GM12873 (cell line): ENCODE results near the gene SYT1.

Source experiments
- TF ChIP-seq, protein P1 (sequence below): IDR thresholded peaks from 2 replicates; pipeline ENCODE4 v1.5.1; 2012; ENCODE audit warnings: low read depth, mild to moderate bottlenecking, moderate library complexity, low read length, control low read depth; ENCODE audit not compliant: insufficient read depth; ENCODE audit errors: missing control alignments

The SYT1 gene

DNA sequence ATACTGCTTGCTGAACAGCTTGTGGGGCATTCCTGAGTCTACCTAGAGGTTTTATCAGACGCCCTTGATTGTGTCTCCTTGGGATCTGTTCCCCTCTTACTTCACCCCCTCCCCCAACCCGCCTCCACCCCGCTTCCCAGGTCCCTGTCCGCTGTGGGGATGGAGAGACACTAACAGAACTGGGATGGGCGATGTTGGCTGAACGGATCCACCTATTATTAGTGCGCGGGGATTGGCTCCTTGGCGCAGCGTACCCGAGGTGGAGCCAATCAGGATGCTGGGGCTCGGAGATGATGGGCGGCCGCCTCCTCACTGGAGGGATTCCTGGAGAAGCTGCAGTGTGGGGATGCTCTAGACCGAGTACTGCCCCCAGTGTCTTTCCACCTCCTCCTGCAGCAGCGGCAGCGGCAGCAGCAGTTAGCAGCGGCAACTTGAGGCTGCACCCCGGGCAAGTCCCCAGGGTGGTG is at the start of gene SYT1:
SYT1 (plus strand) TSS at position 372 of the 467 bp plus-strand sequence.
- TF ChIP-seq, protein P1, sequence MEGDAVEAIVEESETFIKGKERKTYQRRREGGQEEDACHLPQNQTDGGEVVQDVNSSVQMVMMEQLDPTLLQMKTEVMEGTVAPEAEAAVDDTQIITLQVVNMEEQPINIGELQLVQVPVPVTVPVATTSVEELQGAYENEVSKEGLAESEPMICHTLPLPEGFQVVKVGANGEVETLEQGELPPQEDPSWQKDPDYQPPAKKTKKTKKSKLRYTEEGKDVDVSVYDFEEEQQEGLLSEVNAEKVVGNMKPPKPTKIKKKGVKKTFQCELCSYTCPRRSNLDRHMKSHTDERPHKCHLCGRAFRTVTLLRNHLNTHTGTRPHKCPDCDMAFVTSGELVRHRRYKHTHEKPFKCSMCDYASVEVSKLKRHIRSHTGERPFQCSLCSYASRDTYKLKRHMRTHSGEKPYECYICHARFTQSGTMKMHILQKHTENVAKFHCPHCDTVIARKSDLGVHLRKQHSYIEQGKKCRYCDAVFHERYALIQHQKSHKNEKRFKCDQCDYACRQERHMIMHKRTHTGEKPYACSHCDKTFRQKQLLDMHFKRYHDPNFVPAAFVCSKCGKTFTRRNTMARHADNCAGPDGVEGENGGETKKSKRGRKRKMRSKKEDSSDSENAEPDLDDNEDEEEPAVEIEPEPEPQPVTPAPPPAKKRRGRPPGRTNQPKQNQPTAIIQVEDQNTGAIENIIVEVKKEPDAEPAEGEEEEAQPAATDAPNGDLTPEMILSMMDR: no peak

DNA sequence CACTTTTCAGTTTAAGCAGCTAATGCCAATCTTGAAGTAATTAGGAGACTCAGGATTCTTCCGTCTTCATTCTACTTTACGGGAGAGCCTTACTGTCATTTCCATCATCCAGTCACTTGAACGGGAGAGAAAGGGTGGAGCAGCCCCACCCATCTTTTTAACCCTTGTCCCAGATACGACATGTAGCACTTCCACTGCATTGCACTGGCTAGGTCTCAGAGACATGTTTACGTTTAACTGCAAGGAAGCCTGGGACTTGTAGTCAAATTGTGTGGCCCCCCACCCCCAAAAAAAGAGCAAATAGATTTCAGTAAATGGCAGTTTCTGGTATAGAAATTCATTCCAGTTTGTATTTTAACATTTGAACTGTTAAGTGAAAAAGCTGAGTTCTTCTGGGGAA is 46.1 kb upstream of the SYT1 start:
- TF ChIP-seq, protein P1: no peak

DNA sequence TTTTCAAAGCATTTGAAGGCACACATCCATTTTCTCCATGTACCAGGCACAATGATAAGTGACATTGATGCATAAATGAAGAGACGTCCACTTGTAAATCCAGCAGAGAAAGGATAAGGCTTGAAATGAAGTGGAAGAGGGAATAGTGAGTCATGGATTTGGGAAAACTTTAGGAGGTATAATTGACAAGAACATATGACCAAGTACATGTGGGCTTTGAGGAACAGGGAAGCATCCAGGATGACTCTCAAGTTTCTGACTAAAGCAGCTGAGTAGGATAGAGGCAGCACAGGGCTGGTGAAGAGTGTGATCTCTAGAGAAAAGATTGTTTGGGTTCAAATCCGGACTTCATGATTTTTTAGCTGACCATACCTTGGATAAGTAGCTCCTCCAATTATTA is 43.6 kb upstream of the SYT1 start:
- TF ChIP-seq, protein P1: no peak

DNA sequence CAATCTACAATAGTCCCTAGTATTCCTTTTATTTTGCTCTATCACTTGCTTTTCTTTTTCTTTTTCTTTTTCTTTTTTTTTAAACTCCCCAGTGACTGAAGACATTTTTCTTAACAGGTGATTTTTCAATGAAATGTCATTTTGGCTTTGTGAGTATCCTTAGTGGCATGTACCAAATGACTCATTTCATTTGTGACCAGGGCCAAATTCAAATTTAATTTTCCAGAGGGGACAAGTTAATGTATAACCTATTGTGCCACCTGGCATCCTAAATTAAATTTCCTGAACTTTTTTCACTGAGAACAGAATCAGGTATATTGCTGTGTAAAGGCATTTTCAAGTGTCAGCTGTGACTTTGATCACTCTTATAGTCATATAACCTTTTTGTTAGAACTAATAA is 39.7 kb upstream of the SYT1 start:
- TF ChIP-seq, protein P1: no peak

DNA sequence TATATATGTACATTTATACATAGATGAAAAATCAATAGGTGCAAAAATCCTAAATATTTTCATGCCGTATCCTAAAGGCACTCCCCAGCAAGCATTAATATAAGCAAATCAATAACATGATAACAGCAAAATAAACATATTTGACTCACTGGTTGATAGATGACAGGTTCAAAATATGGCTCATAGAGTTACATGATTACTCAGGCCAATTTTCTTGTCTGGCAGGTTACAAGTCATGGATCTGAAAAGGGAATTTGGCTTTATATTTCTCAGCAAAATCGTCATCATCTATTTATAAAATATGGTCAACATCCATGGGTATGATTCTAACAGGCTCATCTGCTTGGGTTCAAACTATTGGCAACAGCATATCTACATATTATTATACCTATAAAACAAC is 34.9 kb upstream of the SYT1 start:
- TF ChIP-seq, protein P1: no peak

DNA sequence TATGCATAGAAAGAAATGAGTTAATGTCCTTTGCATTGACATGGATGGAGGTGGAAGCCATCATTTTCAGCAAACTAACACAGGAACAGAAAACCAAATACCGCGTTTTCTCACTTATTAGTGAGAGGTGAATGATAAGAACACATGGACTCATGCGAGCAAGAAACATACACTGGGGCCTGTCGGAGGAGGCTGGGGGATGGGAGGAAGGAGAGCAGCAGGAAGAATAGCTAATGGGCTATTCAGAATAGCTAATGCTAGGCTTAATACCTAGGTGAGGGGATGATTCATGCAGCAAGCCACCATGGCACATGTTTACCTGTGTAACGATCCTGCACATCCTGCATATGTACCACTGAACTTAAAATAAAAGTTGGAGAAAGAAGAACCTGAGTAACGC is 29.1 kb upstream of the SYT1 start:
- TF ChIP-seq, protein P1: no peak

DNA sequence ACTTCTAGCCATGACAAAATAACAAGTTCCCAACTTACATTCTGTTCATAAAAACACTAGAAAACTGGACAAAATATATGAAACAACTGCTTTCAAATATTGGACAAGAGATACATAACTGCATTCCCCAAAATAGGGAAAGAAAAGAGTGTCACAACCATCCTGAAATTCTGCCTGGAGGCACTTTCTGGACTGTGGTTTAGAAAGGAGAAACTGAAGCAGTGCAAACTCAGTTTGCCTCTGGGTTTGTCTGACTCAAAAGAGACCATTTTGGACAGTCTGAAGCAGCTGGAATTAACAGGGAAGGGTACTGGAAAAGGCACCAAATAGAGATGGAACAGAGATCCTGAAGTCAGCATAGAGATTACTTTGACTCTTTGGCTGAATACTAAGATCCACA is 11.3 kb upstream of the SYT1 start:
- TF ChIP-seq, protein P1: no peak
